Measurements from ENCODE around the gene IRF2BP2. TPM values are rescaled to one million over a fixed set of nuclear protein-coding genes. Genes with fewer than 3 reads are reported as not detected.
A peak's percentile ranks its signal among the peaks of the same experiment; 100 is the strongest.

Gene IRF2BP2
- total and polyA plus RNA-seq, 2 of the 13 experiments (the other 11 are each of a cell fraction or from before 2014, with no cell fraction given), result 140 to 147 TPM

DNA sequence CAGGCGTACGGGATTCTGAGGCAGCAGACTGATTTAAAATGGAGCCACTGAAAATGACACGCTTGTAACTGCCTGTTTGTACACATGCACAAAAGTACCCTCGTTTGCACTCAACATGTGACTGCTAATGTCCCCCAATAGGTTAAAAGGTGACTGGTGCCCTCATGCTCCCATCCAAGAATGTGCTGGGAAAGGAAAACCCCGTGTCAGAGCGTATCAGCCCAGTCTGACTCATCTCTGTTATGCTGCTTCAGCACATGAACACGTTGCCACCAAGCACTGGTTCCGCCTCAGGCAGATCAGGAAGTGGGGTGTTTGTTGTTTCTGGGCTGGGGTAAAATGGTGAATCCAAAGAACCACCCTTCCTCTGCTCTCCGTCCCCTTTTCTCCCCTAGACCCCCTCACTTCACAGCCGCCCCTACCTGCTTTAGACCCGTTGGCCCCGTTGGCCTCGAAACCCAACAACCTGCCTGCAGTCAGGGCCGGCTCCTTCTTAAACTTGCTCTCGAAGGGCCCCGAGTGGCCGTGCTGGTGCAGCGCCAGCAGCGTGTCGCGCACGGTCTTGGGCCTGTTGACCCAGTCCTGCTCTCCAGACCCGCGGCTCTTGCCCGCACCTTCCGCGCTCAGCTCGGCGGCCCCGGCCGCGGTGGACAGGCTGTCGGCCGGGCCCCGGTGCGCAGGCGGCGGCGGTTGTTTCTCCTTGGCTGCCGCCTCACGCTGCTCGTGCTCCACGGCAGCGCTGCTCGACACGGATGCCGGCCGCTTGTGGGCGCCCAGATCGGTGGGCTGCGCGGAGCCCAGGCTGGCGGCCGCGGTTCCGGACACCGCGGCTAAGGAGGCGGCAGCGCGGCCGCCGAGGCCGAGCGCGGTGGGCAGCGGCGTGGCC is 1.7 kb downstream of the IRF2BP2 start (continued):
- TF ChIP-seq ELK4 (CRISPR knock-in tag; IDR thresholded peaks at IDR 0.05; ENCODE audit: borderline replicate concordance), result no peak
- 0 out of 2 replicates have a peak, but pooled peaks have one; percentile 49 for TF ChIP-seq NFKBIZ (CRISPR knock-in tag; IDR thresholded peaks at IDR 0.05)
- no peak; the same call in none of the 2 replicates for TF ChIP-seq MXD4 (CRISPR knock-in tag; IDR thresholded peaks at IDR 0.05)
- TF ChIP-seq ZNF333 (CRISPR knock-in tag; IDR thresholded peaks at IDR 0.05; ENCODE audit: borderline replicate concordance), result no peak
- TF ChIP-seq ERF (CRISPR knock-in tag; IDR thresholded peaks at IDR 0.05), result peak; percentile 46; the same call in 1 of the 2 replicates
- no peak; the same call in 1 of the 2 replicates for TF ChIP-seq ZNF296 (CRISPR knock-in tag; conservative IDR thresholded peaks at IDR 0.05)
- TF ChIP-seq ATAD3A (CRISPR knock-in tag; IDR thresholded peaks at IDR 0.05), result no peak
- no peak for TF ChIP-seq PCBP2 (optimal IDR thresholded peaks at IDR 0.05; ENCODE audit: low read depth, low read length, poor library complexity, severe bottlenecking)
- 0 out of 2 replicates have a peak, but pooled peaks have one; percentile 23 for TF ChIP-seq ARNT2 (CRISPR knock-in tag; IDR thresholded peaks at IDR 0.05; ENCODE audit: low read depth)
- no peak for TF ChIP-seq RFX3 (CRISPR knock-in tag; IDR thresholded peaks at IDR 0.05)
- TF ChIP-seq ELF4 (CRISPR knock-in tag; IDR thresholded peaks at IDR 0.05; ENCODE audit: borderline replicate concordance), result no peak
- TF ChIP-seq PHF8 (CRISPR knock-in tag; IDR thresholded peaks at IDR 0.05), result peak; percentile 24; the same call in 1 of the 2 replicates
- TF ChIP-seq ZNF776 (CRISPR knock-in tag; IDR thresholded peaks at IDR 0.05), result no peak
- peak; percentile 18; the same call in 1 of the 2 replicates for TF ChIP-seq HIVEP1 (CRISPR knock-in tag; IDR thresholded peaks at IDR 0.05)
- TF ChIP-seq, protein P1, sequence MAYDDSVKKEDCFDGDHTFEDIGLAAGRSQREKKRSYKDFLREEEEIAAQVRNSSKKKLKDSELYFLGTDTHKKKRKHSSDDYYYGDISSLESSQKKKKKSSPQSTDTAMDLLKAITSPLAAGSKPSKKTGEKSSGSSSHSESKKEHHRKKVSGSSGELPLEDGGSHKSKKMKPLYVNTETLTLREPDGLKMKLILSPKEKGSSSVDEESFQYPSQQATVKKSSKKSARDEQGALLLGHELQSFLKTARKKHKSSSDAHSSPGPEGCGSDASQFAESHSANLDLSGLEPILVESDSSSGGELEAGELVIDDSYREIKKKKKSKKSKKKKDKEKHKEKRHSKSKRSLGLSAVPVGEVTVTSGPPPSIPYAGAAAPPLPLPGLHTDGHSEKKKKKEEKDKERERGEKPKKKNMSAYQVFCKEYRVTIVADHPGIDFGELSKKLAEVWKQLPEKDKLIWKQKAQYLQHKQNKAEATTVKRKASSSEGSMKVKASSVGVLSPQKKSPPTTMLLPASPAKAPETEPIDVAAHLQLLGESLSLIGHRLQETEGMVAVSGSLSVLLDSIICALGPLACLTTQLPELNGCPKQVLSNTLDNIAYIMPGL (CRISPR knock-in tag; IDR thresholded peaks at IDR 0.05; ENCODE audit: borderline replicate concordance in 1 of 2, low read depth in 1 of 2), result peak; percentile 65 to 75
- peak; percentile 58 for TF ChIP-seq KDM5B (CRISPR knock-in tag; IDR thresholded peaks at IDR 0.05; ENCODE audit: borderline replicate concordance)
- TF ChIP-seq ZBTB3 (CRISPR knock-in tag; IDR thresholded peaks at IDR 0.05; ENCODE audit: borderline replicate concordance, low read depth), result no peak; the same call in 1 of the 2 replicates
- no peak for TF ChIP-seq ZNF749 (CRISPR knock-in tag; IDR thresholded peaks at IDR 0.05; ENCODE audit: borderline replicate concordance)
- TF ChIP-seq, protein P2, sequence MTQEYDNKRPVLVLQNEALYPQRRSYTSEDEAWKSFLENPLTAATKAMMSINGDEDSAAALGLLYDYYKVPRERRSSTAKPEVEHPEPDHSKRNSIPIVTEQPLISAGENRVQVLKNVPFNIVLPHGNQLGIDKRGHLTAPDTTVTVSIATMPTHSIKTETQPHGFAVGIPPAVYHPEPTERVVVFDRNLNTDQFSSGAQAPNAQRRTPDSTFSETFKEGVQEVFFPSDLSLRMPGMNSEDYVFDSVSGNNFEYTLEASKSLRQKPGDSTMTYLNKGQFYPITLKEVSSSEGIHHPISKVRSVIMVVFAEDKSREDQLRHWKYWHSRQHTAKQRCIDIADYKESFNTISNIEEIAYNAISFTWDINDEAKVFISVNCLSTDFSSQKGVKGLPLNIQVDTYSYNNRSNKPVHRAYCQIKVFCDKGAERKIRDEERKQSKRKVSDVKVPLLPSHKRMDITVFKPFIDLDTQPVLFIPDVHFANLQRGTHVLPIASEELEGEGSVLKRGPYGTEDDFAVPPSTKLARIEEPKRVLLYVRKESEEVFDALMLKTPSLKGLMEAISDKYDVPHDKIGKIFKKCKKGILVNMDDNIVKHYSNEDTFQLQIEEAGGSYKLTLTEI (CRISPR knock-in tag; conservative IDR thresholded peaks at IDR 0.05), result no peak
- no peak for TF ChIP-seq ZNF33B (CRISPR knock-in tag; IDR thresholded peaks at IDR 0.05)
- no peak for TF ChIP-seq FUBP1 (CRISPR knock-in tag; IDR thresholded peaks at IDR 0.05; ENCODE audit: borderline replicate concordance)

All from HepG2 (cell line).